NCI-H1105 (cell line): Measurements from ENCODE around the gene KRT32.
"Not testable (repeated sequence)": the region's sequence is repeated elsewhere in the genome, so short reads cannot be mapped to it uniquely, and the experiment has no call there.

Experiments used
- DNase-seq: peaks from one replicate; lab custom pipeline; 2025; lab: John Stamatoyannopoulos, UW

Gene KRT32

DNA sequence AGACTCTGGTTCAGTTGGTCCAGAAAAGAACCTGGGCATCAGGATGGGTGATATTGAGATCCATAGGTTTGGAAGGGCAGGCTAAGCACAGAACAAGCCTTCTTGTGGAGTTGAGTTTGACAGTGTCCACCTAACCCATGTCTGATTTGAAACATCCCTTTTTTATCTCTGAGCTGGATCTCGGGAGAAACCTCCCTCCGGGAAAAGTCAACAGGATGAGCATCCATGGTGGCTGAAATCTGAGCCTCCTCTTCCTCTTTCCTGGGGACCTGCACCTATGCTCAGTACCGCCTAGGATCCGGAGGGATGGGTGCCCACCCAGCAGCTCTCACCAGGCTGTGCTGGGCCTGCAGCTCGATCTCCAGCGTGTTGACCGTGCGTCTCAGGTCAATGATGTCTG lies 3.4 kb downstream of the KRT32 start:
- no peak for DNase-seq

DNA sequence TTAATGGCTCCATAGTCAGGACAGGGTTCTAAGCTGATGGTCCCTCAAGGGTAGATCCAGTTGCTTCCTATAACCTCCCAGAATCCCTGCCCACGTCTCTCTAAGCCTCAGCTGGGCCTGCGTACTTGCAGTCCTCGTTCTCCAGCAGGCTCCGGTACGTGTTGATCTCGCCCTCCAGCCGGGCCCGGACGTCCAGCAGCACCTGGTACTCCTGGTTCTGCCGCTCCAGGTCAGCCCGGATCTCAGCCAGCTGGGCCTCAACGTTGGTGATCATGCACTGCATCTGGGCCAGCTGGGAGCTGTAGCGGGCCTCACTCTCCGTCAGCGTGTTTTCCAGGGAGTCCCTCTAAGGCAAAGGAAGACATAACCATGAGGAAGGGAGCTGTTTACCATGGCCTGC lies 4.5 kb downstream of the KRT32 start:
- DNase-seq, result no peak

DNA sequence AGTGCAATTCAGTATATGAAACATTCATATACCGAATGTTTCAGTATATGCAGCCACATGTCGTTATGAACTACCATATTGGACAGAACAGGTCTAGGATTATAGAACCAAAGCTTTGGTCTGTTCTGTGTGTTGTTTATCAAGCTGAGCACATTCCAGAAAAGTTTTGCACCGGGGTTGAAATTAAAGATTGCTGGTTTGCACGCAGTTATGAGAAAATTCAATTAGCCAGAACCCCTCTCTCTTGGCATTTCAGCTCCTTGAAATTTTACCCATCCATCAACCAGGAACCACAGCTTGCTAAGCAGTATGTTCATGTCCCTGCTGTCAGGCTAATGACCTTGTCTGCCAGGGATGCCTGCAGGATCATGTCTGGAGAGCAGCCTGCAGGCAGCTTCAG lies 9.5 kb downstream of the KRT32 start:
- no peak for DNase-seq

DNA sequence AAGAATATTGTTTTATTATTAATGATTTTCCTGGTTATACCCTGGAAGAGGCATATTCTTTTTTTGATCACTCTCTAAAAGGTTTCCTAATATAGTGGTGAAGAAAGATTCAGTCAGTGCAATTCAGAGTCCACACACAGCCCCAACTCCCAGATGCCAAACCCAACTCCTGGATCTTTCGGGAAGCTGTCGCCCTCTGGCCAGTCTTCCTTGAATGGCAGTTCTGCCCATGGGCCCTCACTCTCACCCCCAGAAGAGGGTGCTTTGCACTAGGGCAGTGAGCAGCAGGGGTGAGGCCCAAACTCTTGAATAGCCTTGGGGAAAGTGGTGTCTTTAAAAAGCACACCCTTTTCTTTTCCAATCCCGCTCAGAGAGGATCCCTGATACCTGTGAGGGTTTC lies 11.0 kb downstream of the KRT32 start:
- no peak for DNase-seq

DNA sequence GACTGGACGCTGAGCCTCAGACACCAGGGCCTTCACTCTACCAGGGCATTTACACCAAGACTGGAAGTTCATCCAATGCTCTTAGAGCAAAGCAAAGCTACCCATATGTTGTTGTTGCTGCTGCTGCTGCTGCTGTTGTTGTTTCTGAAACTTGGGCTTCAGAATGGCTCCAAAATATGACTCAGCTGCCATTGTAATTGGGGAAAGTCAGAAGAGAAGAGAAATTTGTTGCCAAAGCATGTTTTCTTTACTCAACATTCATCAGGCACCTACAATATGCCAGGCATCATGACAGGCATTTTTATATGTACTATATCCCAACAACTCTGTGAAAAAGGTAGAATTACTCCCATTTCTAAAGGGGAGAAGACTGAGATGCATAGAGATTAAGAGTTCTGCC lies 11.9 kb downstream of the KRT32 start:
- no peak for DNase-seq

DNA sequence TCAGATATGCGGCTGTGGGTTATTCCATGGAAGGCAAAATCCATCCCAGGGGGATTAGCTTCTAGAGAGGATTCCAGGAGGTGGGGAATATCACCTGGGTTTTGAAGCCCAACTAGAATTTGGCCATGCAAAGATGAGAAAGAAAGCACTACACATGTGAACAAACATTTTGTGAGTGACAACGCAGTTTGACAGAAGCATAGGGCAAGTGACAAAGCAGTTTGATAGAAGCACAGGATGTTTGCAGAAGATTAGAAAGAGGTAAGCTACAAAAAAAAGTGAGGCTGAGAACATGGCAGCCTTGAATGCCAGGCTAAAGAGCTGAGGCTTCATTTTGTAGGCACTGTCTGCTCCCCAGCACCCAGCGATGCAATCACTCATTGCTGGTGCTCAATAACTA lies 14.1 kb downstream of the KRT32 start:
- no peak for DNase-seq

DNA sequence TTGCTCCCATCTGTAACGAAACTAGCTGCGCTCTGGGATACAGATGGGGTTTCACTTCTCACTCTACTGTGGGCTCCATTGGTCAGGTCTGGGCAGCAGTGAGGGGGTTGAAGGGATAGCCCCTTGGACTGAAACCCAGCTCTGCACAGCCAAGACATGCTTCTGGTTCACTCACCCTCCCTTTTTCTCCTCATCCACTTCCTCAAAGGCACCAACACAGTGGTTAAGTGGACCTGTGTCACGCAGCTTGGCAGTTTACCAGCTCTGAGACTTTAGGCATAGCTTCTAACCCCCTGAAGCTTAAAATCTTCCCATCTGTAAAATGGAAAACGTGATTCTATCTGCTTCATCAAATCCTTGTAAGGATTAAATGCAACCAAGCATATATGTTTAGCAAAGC lies 14.9 kb downstream of the KRT32 start:
- no peak for DNase-seq

DNA sequence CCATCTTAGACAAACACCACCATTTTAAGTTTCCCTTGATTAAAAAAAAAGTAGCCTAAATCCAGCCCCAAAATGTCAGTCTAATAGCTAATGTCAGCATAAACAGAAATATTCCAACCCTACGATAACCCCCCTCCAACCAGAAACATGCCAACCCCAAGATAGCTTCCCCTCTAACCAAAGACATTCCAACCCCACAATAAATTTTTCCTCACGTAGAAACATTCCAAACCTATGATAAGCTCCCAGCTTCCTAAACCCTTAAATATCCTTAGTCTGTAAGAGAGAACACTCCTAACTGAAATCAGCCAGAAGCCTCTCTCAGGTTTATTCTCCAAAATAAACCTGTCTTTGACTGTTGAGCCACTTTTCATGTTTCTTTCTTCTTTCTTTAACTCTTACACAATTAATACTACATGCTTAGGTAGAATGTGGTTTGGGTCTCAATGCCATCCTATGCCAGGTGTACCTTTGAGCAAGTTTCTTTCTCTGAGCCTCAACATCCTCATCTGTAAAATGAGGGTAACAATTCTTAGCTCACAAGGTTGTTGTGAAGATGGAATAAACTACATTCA lies 15.9 kb downstream of the KRT32 start:
- no peak for DNase-seq

DNA sequence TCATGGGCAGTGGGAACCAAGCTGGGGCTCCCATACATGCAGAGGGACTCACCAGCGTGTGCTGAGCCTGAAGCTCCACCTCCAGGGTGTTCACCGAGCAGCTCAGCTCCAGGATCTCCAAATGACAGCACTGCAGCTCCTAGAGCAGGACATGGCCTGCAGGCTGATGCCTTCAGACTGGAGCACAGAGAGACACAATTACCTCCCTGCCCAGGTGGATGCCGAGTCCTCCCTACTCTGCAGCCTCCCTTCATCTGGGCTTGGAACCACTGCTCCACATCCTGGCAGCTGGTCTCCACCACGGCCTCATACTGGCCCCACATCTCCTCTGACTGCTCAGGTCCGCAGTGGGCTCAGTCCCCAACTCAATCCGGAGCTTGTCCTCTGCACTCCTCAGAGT lies 18.2 kb downstream of the KRT32 start:
- no peak for DNase-seq

DNA sequence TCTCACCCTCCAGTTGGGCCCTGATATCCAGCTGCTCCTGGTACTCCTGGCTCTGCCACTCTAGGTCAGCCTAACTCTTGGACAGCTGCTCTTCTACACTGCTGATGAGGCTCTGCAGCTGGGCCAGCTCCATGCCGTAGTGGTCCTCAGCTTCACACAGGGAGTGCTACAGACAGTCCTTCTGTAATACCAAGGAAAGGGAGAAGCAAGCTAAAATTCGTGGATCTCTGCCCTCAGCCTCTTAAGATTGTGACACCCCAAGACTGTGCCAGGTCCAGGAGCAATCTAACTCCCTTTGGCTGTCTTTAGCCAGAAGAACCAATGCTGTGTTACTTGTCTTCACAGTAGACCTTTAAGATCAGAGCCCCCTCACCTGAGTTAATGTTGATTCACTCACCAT lies 18.7 kb downstream of the KRT32 start:
- no peak for DNase-seq

DNA sequence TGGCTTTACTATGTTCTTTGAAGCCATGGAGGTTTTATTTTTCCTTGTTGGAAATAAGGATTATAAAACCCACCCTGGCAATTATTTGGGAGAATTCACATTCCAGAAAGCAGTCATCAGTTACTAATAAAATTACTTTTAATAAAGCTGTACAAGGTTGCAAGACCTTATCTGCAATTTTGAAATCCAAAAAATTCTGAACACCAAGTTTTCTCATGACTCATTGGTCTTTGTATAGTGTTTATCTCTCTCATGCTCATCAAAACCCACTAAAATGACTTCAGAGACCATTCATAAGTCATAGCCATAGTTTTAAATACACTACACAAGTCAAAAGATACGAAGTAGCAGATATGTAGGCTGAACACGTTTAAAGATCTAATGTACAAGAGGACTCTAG lies 20.4 kb downstream of the KRT32 start:
- DNase-seq, result no peak

DNA sequence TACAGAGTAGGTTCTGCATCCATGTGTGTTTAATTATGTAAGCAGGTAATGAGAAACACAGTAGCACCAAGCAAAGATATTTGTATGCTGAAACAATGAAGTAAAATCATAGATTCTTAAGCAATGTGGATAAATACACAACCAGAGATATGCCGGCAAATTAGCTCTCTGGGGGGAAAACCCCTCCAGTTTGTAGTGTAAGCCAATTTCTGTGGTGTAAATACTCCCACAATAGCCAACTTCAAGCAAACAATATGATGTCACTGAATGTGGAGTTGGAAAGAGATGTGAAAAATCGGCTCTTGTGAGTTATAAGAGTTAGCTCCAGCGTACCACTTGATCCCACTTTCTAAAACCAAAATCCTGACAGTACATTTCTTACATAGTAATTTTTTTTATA lies 22.5 kb downstream of the KRT32 start:
- DNase-seq, result no peak

DNA sequence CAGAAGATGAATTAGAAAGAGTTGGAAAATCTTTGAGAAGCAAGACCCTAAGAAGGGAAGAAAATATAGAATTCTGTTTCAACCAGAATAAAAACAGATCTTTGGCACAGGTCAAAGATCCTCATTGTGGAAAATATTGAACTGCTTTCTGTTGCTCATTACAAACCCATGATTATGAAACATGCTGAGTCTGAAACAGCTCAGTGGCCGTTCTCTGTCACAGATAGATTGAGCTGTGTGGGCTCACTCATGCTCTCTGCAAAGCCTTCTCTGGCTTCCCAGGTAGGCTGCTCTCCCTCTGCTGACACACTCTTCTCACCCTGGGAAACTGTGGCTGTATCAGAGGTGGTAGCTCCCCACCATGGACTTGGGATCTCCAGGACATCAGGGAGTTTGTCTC lies 23.0 kb downstream of the KRT32 start:
- DNase-seq, result no peak

DNA sequence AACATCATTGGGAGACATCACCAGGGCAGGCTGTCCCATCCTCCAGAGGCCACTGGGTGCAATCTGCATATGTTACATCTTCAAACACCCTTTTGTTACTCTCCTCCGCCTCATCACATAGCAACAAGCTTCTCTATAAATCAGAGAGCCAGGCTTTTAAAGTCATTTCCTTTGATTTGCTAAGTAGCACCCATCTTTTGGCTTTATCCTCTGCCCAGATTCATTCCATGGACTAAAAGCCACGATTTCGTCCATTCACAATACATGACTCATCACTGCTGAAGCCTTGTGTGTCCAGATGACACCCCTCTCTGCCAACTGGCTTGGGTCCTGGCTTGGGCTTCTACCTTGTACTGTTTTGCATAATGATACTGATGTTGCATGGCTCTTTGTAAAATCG lies 24.4 kb downstream of the KRT32 start:
- no peak for DNase-seq

DNA sequence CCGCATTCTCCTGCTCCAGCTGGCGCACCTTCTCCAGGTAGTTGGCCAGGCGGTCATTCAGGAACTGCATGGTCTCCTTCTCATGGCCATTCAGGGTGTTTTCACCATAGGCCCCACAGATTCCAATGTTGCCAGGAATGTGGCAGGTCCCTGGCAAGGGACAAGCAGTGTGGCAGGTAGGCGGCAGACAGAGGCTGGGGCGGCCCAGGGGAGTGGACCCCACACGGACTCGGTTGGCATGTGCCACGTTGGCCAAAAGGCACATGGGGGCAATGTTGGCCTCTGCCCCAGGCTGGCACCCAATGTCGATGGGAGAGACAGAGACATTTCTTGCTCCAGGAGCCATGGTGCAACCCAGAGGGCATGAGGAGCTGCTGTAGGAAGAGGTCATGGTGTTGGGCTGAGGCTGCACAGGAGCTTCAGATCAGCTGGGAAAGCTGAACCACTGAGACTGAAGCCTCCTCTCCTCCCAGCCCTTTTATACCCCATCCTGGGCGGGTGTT lies 26.6 kb downstream of the KRT32 start, which contains the start of gene KRT38:
Gene KRT38 (minus strand): TSS at position 453 of the 503 bp plus-strand sequence. CDS start 62 bp downstream, at position 391.
- DNase-seq, result no peak

DNA sequence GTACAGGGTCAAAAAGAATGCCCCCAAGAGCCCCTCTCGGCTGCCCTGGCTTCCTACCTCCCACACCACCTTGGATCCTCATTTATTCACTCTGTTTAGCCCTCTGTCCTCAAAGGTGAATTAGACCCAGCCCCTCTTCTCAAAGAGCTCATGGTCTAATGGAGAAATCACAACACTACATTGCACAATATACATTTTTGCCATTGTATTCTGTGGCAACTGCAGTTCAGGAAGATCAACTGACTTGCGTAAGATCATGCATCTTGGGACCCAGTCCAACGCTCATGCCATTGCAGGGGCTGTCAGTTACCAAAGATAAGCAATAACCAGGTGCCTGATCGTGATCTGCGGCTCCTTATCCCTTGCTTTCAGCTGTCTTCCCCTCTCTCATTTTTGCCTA lies 27.8 kb downstream of the KRT32 start:
- DNase-seq, result no peak

DNA sequence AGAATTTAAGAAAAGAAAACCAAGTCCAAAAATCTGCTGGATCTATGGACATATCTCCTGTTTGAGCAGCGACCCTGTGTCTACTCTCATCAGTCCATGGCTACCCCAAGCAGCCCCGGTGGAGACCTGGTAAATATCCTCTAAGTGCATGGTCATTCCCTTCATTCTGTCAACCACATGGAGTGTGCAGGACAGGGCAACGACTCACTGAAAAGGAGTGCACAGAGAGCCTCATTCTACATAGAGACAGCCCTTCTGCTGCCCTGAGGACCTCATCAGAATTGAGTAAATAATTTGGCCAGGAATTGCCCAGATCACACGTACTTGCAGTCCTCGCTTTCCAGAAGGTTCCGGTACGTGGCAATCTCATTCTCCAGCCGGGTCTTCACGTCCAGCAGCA lies 29.4 kb downstream of the KRT32 start:
- no peak for DNase-seq

DNA sequence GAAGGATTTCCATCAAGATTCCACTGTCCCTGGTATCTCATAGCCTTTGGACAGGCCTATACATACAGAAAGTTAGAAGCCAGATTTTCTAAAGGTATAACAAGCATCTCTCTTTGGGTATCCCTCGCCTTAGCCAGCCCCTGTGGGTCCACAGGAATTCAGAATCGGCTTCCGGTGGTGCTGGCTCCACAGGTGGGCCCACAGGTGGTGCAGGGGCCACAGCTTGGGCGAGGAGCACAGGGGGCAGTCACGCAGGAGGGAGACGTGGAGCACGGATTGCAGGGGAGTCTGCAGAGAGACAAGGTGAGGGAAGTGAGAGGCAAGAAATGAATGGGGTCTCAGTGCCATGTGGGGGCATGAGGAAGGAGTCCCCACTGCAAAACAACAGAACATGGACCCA lies 29.9 kb downstream of the KRT32 start:
- DNase-seq, result no peak

DNA sequence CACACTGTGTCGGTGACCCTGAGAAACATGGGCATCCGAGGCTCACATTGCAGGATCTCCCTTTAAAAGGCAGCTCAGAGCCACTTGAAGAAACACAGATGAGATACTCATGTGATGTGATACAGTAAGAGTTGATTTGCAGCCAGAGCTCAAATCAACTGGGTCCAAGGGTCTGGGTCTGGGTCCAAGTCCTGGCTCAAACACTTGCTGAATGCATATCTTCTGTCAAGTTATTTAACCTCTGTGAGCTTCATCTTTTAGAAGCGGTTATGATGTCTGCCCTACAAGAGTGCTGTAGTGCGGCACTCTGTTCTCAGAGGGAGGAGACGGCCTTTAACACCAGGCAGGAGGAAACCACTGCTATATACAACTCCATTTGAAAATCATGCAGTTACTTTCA lies 32.8 kb downstream of the KRT32 start:
- no peak for DNase-seq

DNA sequence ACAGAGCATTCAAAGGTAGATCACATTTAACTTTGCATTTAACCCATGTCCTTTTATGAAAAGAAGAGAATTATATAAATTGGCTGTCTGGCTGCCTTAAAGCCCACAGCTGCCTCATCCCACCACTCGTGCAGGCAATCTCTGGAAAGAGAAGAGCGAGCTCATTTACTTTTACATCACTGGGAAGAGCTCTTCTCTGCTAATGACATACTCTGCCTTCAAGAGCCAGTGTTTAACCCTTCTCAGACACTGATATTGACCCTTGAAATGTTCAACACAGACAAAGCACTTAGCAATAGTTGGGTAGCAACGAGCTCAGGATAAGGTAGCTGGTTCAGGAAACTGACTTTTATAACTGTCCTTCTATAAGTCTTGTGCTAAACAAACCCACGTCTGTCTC lies 33.2 kb downstream of the KRT32 start:
- no peak for DNase-seq

DNA sequence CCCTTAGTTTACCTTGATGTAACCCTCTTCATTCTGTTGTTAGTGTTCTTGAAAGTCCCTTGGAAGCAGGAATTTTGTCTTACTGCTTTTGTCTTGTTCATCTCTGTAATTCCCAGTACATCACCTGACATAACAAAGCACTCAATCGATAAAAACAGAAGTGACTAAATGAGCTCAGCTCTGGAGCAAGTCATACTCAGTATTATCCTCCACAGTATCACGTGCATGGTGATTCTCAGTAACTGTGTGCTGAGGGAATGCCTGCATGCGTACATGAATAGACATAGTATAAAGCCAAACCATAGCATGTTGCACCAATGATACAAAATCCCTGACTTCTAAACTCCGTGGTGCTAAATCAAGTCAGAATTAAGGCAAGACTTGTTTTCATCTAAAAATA lies 33.6 kb downstream of the KRT32 start:
- no peak for DNase-seq

DNA sequence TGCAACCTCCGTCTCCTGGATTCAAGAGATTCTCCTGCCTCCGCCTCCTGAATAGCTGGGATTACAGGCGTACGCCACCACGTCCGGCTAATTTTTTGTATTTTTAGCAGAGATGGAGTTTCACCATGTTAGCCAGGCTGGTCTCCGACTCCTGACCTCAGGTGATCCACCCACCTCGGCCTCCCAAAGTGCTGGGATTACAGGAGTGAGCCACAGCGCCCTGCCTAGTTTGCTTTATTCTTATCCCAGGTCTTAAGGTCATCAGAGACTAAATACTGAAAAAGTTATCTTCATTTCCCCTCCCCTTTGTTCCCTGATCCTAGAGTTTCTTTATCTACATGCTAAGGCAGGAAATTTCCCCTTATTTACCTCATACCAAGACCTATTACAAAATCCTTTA lies 36.8 kb downstream of the KRT32 start:
- not testable (repeated sequence) for DNase-seq

DNA sequence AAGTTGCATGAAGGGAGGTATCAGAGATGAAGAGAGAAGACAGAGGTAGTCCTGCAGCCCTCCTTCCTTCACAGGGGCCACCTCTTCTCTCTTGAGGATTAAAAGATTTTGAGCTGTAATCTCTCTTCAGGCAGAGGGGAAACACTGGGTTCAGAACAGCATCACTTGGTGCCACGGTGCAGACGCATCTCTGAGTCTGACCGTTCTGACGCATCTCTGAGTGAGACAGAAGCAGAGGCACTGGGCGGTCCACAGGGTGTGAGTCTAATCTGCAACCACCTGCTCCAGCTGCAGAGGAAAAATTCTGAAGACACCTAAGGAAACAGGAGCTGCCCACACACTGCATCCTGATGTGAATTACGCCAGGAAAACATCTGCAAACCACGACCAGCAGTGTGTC lies 37.5 kb downstream of the KRT32 start:
- no peak for DNase-seq

DNA sequence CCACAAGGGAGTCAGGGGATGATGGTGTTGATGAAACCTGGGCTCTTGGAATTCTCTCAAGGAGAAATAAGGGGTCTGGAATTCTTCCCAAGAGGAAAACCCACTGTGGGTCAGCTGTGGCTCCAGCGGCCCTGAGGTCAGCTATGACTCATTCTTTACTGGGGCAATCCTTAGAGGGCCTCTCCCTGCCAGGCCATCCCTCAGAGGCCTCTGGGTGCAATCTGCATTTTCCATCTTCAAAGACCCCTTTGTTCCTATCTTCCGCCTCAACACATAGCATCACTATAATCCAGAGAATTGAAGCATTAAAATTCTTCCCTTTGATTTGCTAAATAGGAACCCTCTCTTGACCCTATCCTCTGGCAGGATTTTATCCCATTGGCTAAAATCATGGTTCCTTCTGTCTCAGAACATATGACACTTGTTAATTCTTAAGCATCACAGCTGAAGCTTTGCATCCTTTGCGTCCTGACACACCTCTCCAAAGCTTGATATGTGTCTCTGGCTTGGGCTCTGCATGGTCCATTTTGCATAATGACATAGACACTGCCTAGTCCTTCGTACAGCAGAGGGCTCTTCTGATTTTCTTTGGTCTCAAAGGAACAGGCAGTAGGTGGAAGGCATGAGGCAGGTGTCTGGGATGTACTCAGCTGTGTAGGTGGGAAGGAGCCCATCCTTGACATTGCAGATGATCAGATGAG lies 38.4 kb downstream of the KRT32 start:
- no peak for DNase-seq
